Osteocyte (in vitro differentiated cells): ENCODE data around the gene ZNF337. TPM values are rescaled to one million over a fixed set of nuclear protein-coding genes. Genes with fewer than 3 reads are reported as not detected.
"Not testable (repeated sequence)": the region's sequence is repeated elsewhere in the genome, so short reads cannot be mapped to it uniquely, and the experiment has no call there.

ENCODE experiments used
- DNase-seq: peaks from one replicate; pipeline ENCODE4 v3.0.0; 2021; ENCODE audit warnings: mixed read lengths; ENCODE audit not compliant: unreplicated experiment; ENCODE audit errors: extremely low spot score
- H3K27ac Mint-ChIP-seq: one replicate; pipeline ENCODE4 v1.8.0; 2021; ENCODE audit warnings: mild to moderate bottlenecking, mixed read lengths; ENCODE audit not compliant: unreplicated experiment
- H3K27me3 Mint-ChIP-seq: one replicate; pipeline ENCODE4 v1.8.0; 2021; ENCODE audit warnings: mixed read lengths; ENCODE audit not compliant: unreplicated experiment
- H3K36me3 Mint-ChIP-seq: one replicate; pipeline ENCODE4 v1.8.0; 2021; ENCODE audit warnings: mixed read lengths; ENCODE audit not compliant: unreplicated experiment
- H3K4me1 Mint-ChIP-seq: one replicate; pipeline ENCODE4 v1.8.0; 2021; ENCODE audit warnings: mixed read lengths; ENCODE audit not compliant: unreplicated experiment
- H3K4me3 Mint-ChIP-seq: one replicate; pipeline ENCODE4 v1.8.0; 2021; ENCODE audit warnings: mild to moderate bottlenecking, moderate library complexity, mixed read lengths; ENCODE audit not compliant: unreplicated experiment
- H3K9me3 Mint-ChIP-seq: one replicate; pipeline ENCODE4 v1.8.0; 2021; ENCODE audit warnings: mixed read lengths; ENCODE audit not compliant: unreplicated experiment
- total RNA-seq: library from RNA; stranded (reverse); gene quantifications from 2 replicates; pipeline ENCODE4 v1.2.1, GENCODE V29; 2021
- TF ChIP-seq, protein P1 (sequence below): fragments of 200-600 bp; sonication (generic); IDR thresholded peaks from 2 replicates; pipeline ENCODE4 v1.5.0; 2021; ENCODE audit warnings: antibody characterized with exemption, mild to moderate bottlenecking, moderate library complexity

Gene ZNF337
- total RNA-seq, 1 donor from 2014 or later = 12.7 TPM

DNA sequence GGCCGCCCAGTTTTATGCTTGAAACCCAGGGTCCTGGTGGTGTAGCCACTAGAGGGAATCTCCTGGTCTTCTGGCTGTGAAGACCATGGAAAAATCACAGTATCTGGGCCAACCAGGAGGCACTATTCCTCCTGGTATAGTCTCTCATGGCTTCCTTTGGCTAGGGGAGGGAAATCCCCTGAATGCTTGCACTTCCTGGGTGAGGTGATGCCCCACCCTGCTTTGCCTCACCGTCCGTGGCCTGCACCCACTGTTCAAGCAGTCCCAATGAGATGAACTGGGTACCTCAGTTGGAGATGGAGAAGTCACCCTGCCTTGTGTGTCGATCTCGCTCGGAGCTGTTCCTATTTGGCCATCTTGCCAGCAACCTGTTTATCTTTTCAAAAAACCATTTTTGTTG is 10.1 kb upstream of the ZNF337 start:
- TF ChIP-seq, protein P1, sequence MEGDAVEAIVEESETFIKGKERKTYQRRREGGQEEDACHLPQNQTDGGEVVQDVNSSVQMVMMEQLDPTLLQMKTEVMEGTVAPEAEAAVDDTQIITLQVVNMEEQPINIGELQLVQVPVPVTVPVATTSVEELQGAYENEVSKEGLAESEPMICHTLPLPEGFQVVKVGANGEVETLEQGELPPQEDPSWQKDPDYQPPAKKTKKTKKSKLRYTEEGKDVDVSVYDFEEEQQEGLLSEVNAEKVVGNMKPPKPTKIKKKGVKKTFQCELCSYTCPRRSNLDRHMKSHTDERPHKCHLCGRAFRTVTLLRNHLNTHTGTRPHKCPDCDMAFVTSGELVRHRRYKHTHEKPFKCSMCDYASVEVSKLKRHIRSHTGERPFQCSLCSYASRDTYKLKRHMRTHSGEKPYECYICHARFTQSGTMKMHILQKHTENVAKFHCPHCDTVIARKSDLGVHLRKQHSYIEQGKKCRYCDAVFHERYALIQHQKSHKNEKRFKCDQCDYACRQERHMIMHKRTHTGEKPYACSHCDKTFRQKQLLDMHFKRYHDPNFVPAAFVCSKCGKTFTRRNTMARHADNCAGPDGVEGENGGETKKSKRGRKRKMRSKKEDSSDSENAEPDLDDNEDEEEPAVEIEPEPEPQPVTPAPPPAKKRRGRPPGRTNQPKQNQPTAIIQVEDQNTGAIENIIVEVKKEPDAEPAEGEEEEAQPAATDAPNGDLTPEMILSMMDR = no peak
- H3K4me3 Mint-ChIP-seq = no peak overlapping the region

DNA sequence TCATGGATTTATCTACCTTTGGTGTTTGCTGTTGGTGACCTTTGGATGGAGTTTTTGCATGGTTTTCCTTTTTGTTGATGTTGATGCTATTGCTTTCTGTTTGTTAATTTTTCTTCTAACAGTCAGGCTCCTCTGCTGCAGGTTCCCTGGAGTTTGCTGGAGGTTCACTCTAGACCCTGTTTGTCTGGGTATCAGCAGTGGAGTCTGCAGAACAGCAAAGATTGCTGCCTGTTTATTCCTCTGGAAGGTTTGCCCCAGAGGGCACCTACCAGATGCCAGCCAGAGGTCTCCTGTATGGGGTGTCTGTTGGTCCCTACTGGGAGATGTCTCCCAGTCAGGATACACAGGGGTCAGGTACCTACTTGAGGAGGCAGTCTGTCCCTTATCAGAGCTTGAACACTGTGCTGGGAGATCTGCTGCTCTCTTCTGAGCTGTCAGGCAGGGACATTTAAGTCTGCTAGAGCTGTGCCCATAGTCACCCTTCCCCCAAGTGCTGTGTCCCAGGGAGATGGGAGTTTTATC is 9.2 kb upstream of the ZNF337 start:
- H3K4me1 Mint-ChIP-seq = no peaks in the 10 kb centered on the region
- H3K36me3 Mint-ChIP-seq = peaks cover 7% of the 10 kb centered on the region
- H3K9me3 Mint-ChIP-seq = peaks cover 7% of the 10 kb centered on the region
- TF ChIP-seq, protein P1 = no peak
- no peak for DNase-seq
- H3K27ac Mint-ChIP-seq = no peak overlapping the region
- H3K4me3 Mint-ChIP-seq = no peak overlapping the region
- H3K27me3 Mint-ChIP-seq = peaks cover 12% of the 10 kb centered on the region

More for the DNA sequence above, 10.1 kb upstream of the ZNF337 start:
- H3K27ac Mint-ChIP-seq = no peak overlapping the region
- no peak for DNase-seq
- H3K9me3 Mint-ChIP-seq = peaks cover 12% of the 10 kb centered on the region
- H3K36me3 Mint-ChIP-seq = peaks cover 4% of the 10 kb centered on the region
- peaks cover 12% of the 10 kb centered on the region for H3K27me3 Mint-ChIP-seq
- no peaks in the 10 kb centered on the region for H3K4me1 Mint-ChIP-seq

DNA sequence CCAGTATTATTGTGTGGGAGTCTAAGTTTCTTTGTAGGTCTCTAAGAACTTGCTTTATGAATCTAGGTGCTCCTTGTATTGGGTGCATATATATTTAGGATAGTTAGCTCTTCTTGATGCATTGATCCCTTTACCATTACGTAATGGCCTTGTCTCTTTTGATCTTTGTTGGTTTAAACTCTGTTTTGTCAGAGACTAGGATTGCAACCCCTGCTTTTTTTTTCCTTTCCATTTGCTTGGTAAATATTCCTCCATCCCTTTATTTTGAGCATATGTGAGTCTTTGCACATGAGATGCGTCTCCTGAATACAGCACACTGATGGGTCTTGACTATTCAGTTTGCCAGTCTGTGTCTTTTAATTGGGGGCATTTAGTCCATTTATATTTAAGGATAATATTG is 7.7 kb upstream of the ZNF337 start:
- H3K27ac Mint-ChIP-seq, H3K4me3 Mint-ChIP-seq, DNase-seq, H3K4me1 Mint-ChIP-seq: not testable (repeated sequence)
- Mint-ChIP-seq H3K27me3 (peaks cover 12% of the 10 kb centered on the region), H3K9me3 (peaks cover 17% of the 10 kb centered on the region), H3K36me3 (peaks cover 17% of the 10 kb centered on the region)

DNA sequence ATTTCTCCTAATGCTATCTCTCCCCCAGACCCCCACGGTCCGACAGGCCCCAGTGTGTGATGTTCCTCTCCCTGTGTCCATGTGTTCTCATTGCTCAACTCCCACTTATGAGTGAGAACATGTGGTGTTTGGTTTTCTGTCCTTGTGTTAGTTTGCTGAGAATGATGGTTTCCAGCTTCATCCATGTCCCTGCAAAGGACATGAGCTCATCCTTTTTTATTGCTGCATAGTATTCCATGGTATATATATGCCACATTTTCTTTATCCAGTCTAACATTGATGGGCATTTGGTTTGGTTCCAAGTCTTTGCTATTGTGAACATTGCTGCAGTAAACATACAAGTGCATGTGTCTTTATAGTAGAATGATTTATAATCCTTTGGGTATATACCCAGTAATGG is 4.2 kb upstream of the ZNF337 start:
- not testable (repeated sequence) for H3K4me3 Mint-ChIP-seq, H3K27ac Mint-ChIP-seq, H3K4me1 Mint-ChIP-seq, DNase-seq
- Mint-ChIP-seq H3K9me3 (peaks cover 20% of the 10 kb centered on the region), H3K27me3 (peaks cover 14% of the 10 kb centered on the region), H3K36me3 (peaks cover 20% of the 10 kb centered on the region)

DNA sequence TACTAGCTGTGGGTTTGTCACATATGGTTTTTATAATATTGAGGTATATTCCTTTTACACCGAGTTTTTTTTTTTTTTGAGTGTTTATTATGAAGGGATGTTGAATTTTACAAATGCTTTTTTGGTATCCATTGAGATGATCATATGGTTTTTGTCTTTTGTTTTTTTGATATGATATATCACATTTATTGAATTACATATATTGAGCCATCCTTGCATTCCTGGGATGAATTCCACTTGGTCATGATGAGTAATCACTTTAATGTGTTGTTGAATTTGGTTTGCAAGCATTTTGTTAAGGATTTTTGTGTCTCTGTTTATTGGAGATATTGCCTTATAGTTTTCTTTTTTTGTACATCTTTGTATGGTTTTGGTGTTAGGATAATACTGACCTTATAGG is 3.3 kb upstream of the ZNF337 start:
- Mint-ChIP-seq H3K27me3 (peaks cover 14% of the 10 kb centered on the region), H3K4me3 (no peak overlapping the region), H3K9me3 (peaks cover 20% of the 10 kb centered on the region), H3K27ac (no peak overlapping the region), H3K36me3 (peaks cover 20% of the 10 kb centered on the region), H3K4me1 (peaks cover 11% of the 10 kb centered on the region)
- TF ChIP-seq, protein P1 = no peak
- DNase-seq = no peak

DNA sequence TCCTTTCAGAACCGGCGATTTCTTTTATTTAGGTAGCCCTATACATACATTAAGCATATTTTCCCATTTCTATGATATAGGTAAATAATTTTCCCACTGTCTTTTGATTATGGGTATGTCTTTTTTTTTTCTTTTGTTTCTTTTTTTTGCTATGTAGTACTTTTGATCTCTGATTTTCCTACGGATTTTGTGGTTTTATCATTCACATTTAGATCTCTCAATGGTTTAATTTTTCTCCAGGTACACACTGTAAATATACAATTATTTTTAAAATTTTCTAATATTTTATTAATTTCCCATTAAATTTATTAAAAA is 436 bp upstream of the ZNF337 start:
- DNase-seq = no peak
- H3K27ac Mint-ChIP-seq = peak overlapping the region; percentile 83
- H3K4me3 Mint-ChIP-seq = peak overlapping the region; percentile 93
- TF ChIP-seq, protein P1 = no peak
- H3K27me3 Mint-ChIP-seq = peaks cover 2% of the 10 kb centered on the region
- H3K36me3 Mint-ChIP-seq = peaks cover 22% of the 10 kb centered on the region
- peaks cover 20% of the 10 kb centered on the region for H3K9me3 Mint-ChIP-seq
- peaks cover 11% of the 10 kb centered on the region for H3K4me1 Mint-ChIP-seq
